Measurements from ENCODE around the gene MBD5.

DNA sequence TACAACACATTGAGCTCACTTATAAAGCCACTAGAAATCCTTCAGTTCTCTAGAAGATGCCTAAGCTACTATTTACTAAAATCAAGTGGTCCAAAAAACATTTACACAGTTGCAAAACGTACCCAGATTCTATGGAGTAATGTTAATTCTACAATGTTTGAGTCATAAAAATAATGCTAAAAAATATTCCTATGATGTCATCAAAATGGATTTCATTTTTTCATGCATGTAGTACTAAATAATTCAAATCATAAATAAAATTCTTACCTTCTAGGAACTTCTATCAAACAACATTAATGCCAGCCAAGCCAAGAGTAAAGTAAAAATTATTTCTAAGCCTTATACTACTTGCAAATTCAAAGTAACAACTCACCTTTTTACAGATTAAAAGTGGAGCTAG lies 454.7 kb downstream of the MBD5 start:
- TF ChIP-seq, protein P1, sequence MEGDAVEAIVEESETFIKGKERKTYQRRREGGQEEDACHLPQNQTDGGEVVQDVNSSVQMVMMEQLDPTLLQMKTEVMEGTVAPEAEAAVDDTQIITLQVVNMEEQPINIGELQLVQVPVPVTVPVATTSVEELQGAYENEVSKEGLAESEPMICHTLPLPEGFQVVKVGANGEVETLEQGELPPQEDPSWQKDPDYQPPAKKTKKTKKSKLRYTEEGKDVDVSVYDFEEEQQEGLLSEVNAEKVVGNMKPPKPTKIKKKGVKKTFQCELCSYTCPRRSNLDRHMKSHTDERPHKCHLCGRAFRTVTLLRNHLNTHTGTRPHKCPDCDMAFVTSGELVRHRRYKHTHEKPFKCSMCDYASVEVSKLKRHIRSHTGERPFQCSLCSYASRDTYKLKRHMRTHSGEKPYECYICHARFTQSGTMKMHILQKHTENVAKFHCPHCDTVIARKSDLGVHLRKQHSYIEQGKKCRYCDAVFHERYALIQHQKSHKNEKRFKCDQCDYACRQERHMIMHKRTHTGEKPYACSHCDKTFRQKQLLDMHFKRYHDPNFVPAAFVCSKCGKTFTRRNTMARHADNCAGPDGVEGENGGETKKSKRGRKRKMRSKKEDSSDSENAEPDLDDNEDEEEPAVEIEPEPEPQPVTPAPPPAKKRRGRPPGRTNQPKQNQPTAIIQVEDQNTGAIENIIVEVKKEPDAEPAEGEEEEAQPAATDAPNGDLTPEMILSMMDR (IDR thresholded peaks at IDR 0.05; ENCODE audit: borderline replicate concordance, extremely low read depth, low read length, poor library complexity, severe bottlenecking): no peak
- no peak for TF ChIP-seq EZH2 (IDR thresholded peaks at IDR 0.05; ENCODE audit: borderline replicate concordance, low read depth, low read length, severe bottlenecking)
